Measurements from ENCODE around the gene ZMYND12. TPM values are rescaled to one million over a fixed set of nuclear protein-coding genes. Genes with fewer than 3 reads are reported as not detected.

Gene ZMYND12
- total and polyA plus RNA-seq, 5 donors, result 0.56 to 2.1 (median 1.7) TPM

DNA sequence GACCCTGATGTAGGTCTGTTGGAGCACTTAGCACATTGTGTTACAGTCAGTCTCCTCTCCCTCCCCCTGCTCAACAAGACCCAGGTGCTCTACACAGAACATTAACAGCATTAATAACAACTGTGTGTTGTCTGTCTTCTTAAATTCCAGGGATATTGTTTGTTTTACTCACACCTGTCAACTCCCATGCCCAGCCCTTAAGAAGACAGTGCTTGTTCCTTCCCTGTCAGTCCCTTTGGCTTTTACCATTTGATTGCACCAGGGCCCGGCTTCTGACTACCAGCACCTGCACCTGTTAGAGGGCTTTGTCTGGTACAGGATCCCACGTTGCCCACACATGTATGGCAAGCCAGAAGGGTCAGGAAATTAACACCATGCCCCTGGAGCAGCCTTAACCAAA is 63.6 kb downstream of the ZMYND12 start:
- WGBS, result 68% methylated on average over 2 of the region's 2 CpGs
- Histone ChIP-seq H3K27me3 (ENCODE audit: control insufficient read depth, insufficient read depth) (no peaks in the 10 kb centered on the region), H3K4me1 (ENCODE audit: control insufficient read depth, insufficient read depth, low read length) (no peaks in the 10 kb centered on the region), H3K4me3 (ENCODE audit: low read length) (no peak overlapping the region), H3K9me3 (ENCODE audit: control insufficient read depth, low read length) (no peaks in the 10 kb centered on the region), H3K27ac (ENCODE audit: low read length) (no peak overlapping the region)
- intact Hi-C loops (cut with DNase I), result no loop called here
- ATAC-seq (no peak), DNase-seq (no peak)

DNA sequence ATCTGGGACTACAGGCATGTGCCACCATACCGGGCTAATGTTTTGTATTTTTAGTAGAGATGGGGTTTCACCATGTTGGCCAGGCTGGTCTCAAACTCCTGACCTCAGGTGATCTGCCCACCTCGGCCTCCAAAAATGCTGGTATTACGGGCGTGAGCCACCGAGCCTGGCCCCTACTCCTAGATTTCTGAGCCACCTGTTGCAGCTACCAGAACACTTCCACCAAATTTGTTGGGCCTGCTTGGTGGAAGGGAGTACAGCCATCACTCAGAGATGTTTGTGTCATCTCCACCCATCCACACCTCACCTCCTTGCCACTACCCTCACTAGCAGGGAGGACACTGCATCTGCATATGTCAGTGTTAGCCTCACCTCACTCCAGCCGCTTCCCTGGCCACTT is 69.8 kb downstream of the ZMYND12 start:
- intact Hi-C loops (cut with DNase I), result no loop called here

DNA sequence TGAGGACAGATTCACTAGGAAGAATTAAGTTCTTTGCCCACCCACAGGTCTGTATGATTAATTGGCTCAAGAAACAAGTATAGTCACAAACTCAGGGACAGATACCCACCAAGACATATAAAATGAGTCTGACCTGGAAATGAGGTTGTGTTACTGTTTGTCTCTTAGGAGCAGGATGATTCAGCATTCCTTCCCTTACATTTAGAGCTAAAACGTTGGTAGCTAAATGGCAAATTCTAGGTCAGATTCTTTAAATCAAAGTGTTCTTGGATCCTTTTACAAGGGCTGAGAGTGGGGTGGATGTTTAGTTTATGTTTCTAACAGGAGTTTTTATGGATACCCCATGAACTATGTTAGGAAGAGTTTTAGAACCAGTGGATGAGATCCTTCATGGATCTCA is 70.5 kb downstream of the ZMYND12 start:
- Histone ChIP-seq H3K4me1 (ENCODE audit: control insufficient read depth, insufficient read depth, low read length) (no peaks in the 10 kb centered on the region), H3K27ac (ENCODE audit: low read length) (no peak overlapping the region), H3K9me3 (ENCODE audit: control insufficient read depth, low read length) (no peaks in the 10 kb centered on the region), H3K4me3 (ENCODE audit: low read length) (no peak overlapping the region), H3K27me3 (ENCODE audit: control insufficient read depth, insufficient read depth) (no peaks in the 10 kb centered on the region)
- WGBS, result 8% methylated on average over 1 of the region's 1 CpG
- intact Hi-C loops (cut with DNase I), result no loop called here
- ATAC-seq (no peak), DNase-seq (no peak)

More for the DNA sequence above, 69.8 kb downstream of the ZMYND12 start:
- ATAC-seq, result no peak
- no peak overlapping the region for H3K27ac ChIP-seq (ENCODE audit: low read length)
- no peak overlapping the region for H3K4me3 ChIP-seq (ENCODE audit: low read length)
- no peak for DNase-seq
- 90% methylated on average over 6 of the region's 6 CpGs for WGBS
- H3K9me3 ChIP-seq (ENCODE audit: control insufficient read depth, low read length), result no peaks in the 10 kb centered on the region
- H3K27me3 ChIP-seq (ENCODE audit: control insufficient read depth, insufficient read depth), result no peaks in the 10 kb centered on the region
- H3K4me1 ChIP-seq (ENCODE audit: control insufficient read depth, insufficient read depth, low read length), result no peaks in the 10 kb centered on the region

DNA sequence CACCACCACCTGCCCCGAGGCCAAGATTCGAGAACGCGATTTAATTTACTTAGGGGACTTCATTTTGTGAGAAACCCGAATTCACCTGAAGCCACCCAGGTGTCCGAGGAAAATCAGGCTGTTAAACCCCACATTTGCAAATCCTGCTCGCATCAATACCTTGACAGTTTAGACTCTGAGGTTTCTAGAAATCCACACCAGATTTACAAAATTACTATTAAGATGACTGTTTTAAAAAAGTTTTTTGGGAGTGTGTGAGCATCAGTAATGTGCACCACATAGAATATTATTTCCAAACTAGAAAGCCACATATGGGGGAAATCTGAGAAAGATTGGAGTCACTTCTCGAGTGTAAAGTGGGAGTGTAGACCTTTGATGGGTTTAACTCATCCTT is 74.5 kb downstream of the ZMYND12 start:
- H3K27ac ChIP-seq (ENCODE audit: low read length), result no peak overlapping the region
- ATAC-seq (no peak), DNase-seq (no peak)
- H3K4me1 ChIP-seq (ENCODE audit: control insufficient read depth, insufficient read depth, low read length), result peaks cover 3% of the 10 kb centered on the region
- intact Hi-C loops (cut with DNase I), result no loop called here
- no peaks in the 10 kb centered on the region for H3K9me3 ChIP-seq (ENCODE audit: control insufficient read depth, low read length)
- no peaks in the 10 kb centered on the region for H3K27me3 ChIP-seq (ENCODE audit: control insufficient read depth, insufficient read depth)
- 11% methylated on average over 8 of the region's 8 CpGs for WGBS
- peak overlapping the region; percentile 75 for H3K4me3 ChIP-seq (ENCODE audit: low read length)

DNA sequence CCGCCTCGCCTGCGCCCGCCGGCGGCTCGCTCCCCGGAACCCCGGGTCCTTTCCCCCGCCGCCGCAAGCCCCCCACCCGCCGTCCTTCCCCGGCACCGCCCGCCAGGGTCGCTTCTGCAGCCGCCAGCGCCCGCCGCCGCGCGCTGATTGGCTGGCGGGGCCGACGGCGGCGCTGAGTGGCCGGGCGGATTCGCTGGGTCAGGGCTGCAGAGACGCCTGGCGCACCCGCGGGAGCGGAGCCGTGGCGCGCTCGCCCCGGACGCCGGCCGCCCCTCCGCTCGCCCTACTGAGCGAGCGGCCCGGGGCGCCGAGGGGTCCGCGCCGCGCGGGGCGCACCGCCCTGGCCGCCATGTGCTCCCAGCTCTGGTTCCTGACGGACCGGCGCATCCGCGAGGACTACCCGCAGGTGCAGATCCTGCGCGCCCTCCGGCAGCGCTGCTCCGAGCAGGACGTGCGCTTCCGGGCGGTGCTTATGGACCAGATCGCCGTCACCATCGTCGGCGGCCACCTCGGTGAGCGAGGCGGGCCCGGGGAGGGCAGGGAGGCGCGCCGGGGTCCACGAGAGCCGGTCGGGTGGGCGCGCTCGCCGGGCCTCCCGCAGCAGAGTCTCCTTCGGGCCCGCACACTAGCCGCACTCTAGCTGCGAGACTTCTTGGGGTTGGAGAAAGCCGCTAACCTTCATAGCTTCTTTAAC is 75.1 kb downstream of the ZMYND12 start, which contains the start of gene RIMKLA:
TSS of gene RIMKLA (plus strand) at position 207 of the 694 bp plus-strand sequence. CDS start at position 350, 143 bp downstream.
- DNase-seq, result peak; percentile 59 to 82 (median 80)
- Histone ChIP-seq H3K4me3 (ENCODE audit: low read length) (peak within 1 kb of the TSS; percentile 75), H3K4me1 (ENCODE audit: control insufficient read depth, insufficient read depth, low read length) (peaks cover 3% of the 10 kb centered on the region), H3K9me3 (ENCODE audit: control insufficient read depth, low read length) (no peaks in the 10 kb centered on the region), H3K27ac (ENCODE audit: low read length) (peak within 1 kb of the TSS; percentile 1), H3K27me3 (ENCODE audit: control insufficient read depth, insufficient read depth) (no peaks in the 10 kb centered on the region)
- under 1% methylated on average over 101 of the region's 101 CpGs for WGBS
- intact Hi-C loops (cut with DNase I), result no loop called here
- ATAC-seq, result peak; percentile 95

Other genes starting within 250 kb of the ZMYND12 start
- gene FOXJ3, start 120.8 kb downstream of the ZMYND12 start, total RNA-seq, result 10 to 100 TPM; 41.8 to 50.5 (median 45.3) TPM
- 15.0 TPM for gene FOXJ3, start 120.8 kb downstream of the ZMYND12 start, polyA plus RNA-seq
- 1 to 10 TPM; 3.5 to 6.5 (median 5.3) TPM for gene RIMKLA, start 75.2 kb downstream of the ZMYND12 start, total RNA-seq
- 3.2 TPM for gene RIMKLA, start 75.2 kb downstream of the ZMYND12 start, polyA plus RNA-seq
- gene PPCS, start 521 bp upstream of the ZMYND12 start, total RNA-seq, result 10 to 100 TPM; 36.6 to 46.2 (median 40.6) TPM
- gene PPCS, start 521 bp upstream of the ZMYND12 start, polyA plus RNA-seq, result 63.5 TPM
- gene CCDC30, start 7.3 kb upstream of the ZMYND12 start, total RNA-seq, result 1 to 10 TPM; 1.4 to 2.9 (median 2.3) TPM
- 0.61 TPM for gene CCDC30, start 7.3 kb upstream of the ZMYND12 start, polyA plus RNA-seq
- 10 to 100 TPM; 18.7 to 24.2 (median 19.8) TPM for gene PPIH, start 202.4 kb upstream of the ZMYND12 start, total RNA-seq
- gene PPIH, start 202.4 kb upstream of the ZMYND12 start, polyA plus RNA-seq, result 27.5 TPM
- 100 to 1,000 TPM; 816 to 882 (median 837) TPM for gene YBX1, start 226.4 kb upstream of the ZMYND12 start, total RNA-seq
- gene YBX1, start 226.4 kb upstream of the ZMYND12 start, polyA plus RNA-seq, result 993 TPM

Data from right cardiac atrium (tissue), 5 donors.